Measurements from ENCODE around the gene CEACAM6.
A peak's percentile ranks its signal among the peaks of the same experiment; 100 is the strongest.
"Not testable (repeated sequence)": the region's sequence is repeated elsewhere in the genome, so short reads cannot be mapped to it uniquely, and the experiment has no call there.

Gene CEACAM6

DNA sequence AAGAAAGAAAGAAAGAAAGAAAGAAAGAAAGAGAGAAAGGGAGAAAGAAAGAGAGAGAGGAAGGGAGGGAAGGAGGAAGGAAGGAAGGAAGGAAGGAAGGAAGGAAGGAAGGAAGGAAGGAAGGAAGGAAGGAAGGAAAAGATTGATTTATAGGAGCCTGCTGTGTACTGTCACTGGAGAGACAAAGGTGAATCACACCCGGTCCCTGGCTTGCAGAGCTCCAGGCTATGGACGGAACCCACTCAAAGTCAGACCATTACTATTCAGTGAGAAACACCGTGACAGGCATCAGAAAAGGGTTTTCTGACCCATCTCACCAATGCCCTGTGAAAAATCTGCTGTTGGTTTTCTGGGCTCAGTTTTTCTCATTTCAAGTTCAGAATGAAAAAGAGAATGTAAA, 7.3 kb upstream of the CEACAM6 start:
- DNase-seq = no peak

DNA sequence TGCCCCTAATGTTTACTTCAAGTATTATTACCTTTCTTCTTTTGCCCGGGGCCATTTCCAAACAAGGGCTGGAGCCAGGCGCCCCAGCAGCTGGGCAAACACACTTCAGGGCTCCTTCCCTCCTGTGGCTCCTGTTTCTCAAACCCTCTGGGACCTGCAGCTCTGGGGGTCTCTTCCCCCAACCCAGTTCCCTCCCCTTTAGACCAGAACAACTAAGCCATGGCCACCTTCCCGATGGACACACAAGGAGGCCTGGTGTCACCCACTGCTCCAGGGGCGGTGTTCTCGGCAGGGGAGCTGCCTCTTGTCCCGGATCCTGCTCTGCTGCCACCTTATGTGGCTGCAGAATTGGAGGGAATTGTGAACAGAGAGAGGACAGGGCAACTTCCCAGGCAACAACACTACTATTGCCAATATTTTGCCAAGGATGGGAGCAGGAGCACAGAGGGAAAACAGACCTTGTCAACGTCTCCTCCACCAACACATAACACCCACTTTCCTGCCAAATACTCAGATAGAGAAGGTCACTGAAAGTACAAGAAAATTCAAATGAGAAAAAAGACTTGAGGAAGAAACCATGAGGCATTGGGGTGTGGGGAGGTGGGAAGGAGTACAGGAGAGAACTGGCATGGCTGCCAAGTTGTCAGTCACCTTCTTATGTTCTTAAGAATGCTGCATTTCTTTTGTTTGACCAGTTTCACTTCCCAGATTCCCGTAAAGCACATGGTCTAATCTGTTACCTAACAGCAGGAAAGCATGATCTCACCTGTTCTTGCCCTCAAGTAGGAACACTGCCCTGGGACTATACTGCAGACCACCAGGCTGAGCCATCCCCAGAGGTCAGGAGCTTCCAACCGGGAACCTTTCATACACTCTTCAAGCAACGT, 4.8 kb upstream of the CEACAM6 start:
- DNase-seq = not testable (repeated sequence)

DNA sequence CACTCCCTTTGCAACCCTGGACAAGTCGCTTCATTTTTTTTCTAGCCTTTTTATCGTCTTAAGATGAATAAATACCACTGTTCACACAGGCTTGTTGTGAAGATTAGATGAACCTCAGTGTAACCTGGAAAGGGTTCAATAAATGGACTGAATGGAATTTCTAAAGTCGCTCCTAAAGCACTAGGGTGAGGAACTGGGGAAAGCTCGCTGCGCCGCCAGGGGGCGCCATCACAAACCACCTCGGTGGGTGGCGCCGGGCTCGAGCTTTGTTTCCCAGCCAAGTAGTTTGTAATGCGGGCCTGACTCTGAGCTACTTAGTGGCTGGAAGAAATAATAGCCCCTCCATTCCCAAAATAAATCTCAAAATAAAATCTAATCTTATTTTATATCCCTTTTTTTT, 2.2 kb upstream of the CEACAM6 start:
- DNase-seq = peak; percentile 40

DNA sequence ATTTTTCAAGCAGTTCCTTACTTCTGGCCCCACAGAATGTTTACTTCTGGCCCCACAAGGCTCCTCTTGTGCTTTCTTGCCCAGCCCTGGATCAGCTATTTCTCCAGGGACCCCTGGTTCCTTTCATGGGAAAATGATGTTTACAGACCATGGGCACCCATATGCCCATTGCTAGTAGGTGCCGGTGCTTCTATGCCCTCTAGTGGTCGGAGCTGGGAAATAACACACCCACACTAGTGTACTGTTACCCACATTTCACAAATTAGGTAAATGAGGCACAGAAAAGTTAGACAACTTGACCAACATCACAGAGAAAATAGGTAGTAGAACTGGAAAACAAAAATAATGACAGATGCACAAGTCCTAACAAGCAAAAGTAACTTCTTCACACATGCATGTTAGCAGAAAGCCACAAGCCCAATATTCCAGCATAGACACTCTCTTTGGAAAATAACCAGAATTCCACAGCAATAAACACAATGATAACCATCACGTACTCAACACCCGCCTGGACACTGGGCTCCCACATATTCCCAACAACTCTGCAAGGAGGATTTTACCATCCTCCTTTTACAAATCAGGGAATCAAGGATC, 1.3 kb upstream of the CEACAM6 start:
- DNase-seq = peak; percentile 41

DNA sequence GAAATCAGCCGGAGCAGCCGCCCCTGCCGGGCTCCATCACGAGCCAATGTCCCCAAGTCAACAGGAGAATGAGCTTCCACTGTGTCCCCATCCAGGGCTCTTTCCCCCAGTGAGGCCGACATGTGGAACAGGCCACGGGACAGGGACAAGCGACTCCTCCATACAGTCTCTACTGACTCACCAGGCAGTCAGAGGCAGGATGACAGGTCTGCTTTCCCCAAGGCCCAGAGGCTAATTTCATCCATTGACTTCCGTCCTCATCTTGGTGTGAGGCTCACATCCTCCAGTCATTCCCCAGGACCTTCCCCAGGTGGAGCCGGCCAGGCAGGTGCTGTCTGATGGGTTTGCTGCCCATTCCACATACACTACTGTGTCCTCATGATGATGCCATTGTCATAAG, 3.5 kb downstream of the CEACAM6 start:
- DNase-seq = no peak

DNA sequence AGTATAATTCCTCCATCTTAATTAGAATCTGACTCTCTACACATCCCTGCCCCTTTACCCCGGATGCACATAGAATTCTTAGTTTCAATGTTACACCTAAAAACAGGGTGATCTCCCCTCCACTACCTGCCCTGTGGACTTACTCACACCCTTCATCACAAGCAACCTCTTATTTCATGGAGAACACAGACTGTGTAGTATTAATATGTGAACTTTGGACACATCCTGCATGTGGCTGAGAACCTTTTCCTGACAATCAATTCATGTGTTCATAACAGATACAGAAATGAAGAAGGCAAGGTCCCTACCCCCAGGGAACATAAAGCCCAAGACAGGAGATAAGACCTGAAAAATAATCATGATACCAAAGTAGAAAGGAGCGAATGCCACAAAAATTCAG, 11.8 kb downstream of the CEACAM6 start:
- no peak for DNase-seq

DNA sequence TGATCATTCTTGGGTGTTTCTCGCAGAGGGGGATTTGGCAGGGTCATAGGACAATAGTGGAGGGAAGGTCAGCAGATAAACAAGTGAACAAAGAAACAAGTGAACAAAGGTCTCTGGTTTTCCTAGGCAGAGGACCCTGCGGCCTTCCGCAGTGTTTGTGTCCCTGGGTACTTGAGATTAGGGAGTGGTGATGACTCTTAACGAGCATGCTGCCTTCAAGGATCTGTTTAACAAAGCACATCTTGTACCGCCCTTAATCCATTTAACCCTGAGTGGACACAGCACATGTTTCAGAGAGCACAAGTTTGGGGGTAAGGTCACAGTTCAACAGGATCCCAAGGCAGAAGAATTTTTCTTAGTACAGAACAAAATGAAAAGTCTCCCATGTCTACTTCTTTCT, 12.8 kb downstream of the CEACAM6 start:
- not testable (repeated sequence) for DNase-seq

DNA sequence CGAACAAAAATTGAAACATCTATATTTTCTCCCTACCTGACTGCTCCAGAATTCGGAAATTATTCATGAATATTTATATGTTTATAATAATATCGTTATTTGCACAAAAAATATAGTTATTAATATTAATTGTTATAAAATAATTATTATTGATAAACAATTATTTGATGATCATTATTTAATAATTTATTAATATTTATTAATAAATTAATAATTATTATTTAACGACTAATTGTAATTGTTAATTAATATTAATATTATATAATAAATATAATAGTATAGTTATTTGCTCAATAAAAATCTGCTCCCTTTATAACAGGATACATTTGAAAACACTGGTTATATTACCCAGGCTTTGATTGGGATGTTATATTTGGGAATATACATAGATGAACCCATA, 14.3 kb downstream of the CEACAM6 start:
- DNase-seq = no peak

DNA sequence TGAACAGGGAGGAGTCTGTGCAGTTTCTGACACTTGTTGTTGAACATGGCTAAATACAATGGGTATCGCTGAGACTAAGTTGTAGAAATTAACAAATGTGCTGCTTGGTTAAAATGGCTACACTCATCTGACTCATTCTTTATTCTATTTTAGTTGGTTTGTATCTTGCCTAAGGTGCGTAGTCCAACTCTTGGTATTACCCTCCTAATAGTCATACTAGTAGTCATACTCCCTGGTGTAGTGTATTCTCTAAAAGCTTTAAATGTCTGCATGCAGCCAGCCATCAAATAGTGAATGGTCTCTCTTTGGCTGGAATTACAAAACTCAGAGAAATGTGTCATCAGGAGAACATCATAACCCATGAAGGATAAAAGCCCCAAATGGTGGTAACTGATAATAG, 16.1 kb downstream of the CEACAM6 start:
- no peak for DNase-seq

DNA sequence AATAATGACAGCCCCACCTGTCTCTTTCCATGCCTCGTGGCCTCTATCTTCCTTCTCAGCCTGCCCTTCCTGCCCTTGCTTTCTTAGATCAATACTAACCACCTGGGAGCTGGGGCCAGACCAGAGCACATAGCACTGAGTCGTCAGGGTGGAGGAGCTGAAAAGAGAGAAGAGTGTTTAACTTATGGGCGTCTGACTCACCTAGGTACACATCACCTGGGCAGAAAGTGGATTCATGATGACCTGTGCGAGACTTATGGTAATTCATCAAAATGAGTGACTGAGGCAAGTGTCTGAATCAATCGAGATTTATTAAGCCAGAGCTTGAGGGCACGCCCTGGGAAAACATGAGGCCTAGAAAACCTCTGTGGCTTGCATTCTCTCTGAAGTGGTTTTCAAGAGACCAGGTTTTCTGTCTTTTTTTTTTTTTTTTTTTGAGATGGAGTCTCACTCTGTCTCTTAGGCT, 19.2 kb downstream of the CEACAM6 start:
- no peak for DNase-seq

DNA sequence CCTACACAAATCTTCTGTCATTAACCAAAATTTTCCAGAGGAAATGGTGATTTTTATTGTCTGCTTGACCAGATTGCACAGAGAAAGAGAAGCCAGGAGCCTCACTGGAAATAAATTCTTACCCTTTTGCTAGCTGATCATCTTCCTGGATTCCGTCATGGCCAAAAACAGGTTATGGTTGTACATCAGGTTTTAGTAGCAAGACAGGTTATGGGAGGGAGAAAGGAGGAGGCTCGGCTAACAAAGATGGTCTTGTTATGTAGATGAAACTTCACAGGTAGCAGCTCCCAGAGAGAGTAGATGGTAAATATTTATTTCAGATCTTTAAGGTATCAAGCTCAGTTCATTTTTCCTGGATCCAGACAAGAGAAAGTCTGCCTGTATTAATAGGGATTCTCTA, 21.4 kb downstream of the CEACAM6 start:
- DNase-seq = no peak

DNA sequence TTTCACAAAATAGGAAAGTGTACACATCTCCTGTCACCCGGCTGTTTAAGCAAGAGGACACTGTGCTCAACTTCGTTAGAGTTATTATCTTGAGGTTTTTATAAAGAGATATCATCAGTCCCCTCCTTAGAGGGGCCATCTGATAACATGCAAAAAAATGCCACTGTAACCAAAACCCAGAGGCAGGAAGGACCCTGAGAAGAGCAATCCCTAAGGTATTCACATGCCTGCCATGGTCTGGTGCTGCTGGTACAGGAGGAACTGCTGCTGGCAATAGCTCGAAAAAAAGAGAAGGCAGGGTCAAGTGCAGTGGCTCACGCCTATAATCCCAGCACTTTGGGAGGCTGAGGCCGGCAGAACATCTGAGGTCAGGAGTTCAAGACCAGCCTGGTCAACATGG, 28.3 kb downstream of the CEACAM6 start:
- DNase-seq = no peak

DNA sequence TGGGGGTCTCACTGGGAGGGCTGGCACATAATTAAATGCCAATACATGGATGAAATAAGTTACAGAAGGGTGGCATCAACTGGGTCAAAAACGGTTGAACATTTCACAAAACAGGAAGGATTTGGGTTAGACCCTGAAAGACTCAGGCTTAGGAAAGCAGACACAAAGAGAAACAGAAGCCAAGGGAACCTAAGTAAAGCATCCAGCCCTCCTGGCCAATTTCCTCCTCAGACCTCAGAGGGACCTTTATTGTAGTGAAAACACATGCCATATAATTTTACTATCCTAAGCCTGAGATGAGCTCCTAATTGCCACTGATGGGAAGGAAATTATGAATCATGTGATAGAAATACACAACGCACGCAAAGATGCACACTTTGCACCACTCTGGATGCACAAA, 29.0 kb downstream of the CEACAM6 start:
- DNase-seq = no peak

DNA sequence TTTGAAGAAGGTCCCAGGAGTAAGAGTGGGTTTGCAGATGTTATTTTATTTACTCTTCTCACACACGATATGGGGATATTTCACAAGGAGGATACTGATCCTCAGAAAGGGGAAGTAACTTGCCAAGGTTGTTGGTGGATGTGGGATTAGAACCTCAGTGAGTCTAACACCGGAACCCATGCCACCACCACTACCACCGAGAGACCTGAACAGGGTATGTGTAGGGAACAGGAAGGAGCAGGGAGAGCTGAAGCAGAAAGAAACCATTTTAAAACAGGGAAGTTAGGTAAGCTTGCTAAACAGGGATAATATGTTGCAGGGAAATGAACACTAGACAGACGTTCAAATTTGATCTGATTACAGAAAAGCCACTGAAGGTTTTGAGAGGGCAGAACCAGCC, 29.4 kb downstream of the CEACAM6 start:
- DNase-seq = no peak

DNA sequence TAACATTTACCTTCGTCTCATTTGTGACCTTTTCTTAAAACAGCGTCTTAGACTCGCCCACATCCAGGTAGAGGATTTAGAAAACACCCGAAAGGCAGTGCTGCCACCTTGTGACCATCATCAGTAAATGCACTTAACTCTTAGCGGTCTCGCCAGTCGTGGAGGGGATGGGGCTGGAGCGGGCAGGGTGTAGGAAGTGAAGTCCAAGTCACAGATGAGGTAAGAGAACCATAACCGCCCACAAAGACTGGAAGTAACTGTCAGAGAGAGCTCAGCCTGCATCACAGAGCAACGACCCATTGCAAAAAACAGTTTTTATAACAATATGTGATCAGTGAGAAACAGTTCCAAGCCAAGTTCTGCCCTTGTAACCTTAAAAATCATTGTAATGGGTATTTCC, 30.3 kb downstream of the CEACAM6 start:
- DNase-seq = peak; percentile 67

DNA sequence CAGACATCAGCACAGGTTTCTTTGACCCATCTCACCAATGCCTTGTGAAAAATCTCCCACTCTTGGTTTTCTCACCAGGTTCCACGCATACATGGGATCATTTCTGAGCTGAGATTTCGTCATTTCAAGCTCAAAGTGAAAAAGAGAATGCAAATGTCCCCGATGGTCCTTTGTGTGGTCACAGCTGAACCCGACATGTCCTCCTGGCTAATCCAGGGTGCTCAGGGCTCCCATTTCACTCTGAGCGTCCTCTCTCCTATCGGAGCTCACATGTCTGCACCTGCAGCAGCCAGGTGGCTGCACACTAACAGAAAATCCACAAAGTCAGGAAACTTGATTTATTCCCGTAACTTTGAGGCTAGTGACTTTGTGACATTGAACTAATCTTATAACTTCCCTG, 31.7 kb downstream of the CEACAM6 start:
- no peak for DNase-seq

DNA sequence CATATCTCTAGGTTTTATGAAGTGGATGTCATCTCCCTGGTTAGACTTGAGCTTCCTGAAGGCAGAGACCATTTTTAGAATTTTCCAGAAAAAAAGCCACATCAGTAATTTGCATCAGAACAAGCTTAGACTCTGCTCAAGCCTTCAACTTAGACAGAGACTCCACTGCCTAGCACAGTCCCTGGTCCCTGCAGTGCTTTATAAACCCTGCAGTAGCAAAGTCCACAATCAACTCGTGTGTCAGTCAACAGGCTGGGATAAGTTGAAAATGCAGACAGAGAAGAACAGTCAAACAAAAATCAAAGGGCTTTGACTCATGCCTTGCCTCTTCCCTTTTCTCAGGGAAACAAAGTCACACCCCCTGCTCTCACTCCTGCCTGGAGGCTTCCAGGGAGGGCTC, 33.2 kb downstream of the CEACAM6 start:
- not testable (repeated sequence) for DNase-seq

DNA sequence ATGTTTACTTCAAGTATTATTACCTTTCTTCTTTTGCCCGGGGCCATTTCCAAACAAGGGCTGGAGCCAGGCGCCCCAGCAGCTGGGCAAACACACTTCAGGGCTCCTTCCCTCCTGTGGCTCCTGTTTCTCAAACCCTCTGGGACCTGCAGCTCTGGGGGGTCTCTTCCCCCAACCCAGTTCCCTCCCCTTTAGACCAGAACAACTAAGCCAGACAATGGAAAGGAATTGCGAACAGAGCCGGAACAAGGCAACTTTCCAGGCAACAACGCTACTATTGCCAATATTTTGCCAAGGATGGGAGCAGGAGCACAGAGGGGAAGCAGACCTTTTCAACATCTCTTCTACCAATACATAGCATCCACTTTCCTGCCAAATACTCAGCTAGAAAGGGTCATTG, 33.7 kb downstream of the CEACAM6 start:
- not testable (repeated sequence) for DNase-seq

DNA sequence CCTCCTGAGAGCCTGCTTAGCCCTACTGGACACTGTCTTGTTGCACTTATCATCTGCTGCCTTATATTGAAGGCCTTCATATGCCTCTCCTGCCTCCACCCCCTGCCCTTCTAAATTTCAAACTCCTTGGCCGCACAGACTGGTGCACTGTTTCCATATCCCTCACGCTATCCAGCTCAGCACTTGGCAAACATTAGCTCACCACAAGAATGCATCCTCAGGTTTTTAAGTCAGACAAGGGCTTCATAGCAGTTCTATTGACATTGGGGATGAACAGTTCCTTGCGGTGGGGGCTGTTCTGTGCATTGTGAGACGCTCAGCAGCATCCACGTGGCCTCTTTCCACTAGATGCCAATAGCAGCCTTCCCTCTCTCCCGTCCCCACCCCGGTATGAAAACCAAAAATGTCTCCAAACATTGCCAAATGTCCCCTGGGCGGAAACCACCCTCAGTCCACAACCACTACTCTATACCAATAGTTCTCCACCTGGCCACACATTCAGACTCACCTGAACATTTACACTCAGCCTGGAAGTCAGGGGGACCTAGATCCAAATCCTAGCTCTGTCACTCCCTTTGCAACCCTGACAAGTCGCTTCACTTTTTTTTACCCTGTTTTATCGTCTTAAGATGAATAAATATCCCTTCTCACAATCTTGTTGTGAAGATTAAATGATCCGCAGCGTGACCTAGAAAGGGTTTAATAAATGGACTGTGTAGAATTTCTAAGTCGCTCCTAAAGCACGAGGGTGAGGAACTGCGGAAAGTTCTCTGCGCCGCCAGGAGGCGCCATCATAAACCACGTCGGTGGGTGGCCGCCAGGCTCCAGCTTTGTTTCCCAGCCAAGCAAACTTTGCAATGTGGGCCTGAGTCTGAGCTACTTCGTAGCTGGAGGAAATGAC, 37.4 kb downstream of the CEACAM6 start:
- peak; percentile 56 for DNase-seq

DNA sequence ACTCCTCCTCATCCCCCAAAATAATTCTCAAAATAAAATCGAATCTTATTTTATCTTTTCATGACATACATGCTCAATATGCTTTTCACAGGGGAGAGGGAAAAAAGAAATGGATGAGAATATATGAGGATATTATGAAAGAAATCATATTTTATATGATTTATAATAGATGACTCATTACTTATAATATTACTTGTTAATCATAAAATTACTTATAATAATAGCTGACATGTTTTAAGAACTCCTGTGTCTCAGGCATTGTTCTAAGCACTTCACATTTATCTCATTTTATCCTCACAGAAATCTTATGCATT, 38.0 kb downstream of the CEACAM6 start:
- no peak for DNase-seq

DNA sequence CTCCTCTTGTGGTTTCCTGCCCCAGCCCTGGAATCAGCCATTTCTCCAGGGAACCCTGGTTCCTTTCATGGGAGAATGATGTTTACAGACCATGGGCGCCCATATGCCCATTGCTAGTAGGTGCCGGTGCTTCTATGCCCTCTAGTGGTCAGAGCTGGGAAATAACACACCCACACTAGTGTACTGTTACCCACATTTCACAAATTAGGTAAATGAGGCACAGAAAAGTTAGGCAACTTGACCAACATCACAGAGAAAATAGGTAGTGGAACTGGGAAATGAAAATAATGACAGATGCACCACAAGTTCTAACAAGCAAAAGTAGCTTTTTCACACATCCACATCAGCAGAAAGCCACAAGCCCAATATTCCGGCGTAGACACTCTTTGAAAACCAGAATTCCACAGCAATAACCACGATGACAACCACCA, 39.7 kb downstream of the CEACAM6 start:
- peak; percentile 60 for DNase-seq

DNA sequence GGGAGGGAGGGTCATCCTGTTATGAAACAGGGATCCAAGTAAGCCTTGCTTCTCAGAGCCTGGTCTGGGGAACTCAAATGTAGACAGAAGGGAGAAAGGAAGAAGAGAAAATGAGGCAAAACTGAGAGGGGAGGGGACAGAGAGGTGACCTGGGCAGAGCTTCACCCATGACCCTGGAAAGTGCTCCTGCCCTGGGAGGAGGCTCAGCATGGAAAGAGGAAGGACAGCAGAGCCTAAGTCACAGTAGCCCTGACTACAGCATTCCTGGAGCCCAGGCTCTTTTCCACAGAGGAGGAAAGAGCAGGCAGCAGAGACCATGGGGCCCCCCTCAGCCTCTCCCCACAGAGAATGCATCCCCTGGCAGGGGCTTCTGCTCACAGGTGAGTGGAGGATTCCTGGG, 41.0 kb downstream of the CEACAM6 start, which contains the start of gene CEACAM3:
Gene CEACAM3, plus strand, starts transcription at position 226 of the 400 bp plus-strand sequence. Its CDS starts 91 bp downstream, at position 317.
- no peak for DNase-seq

DNA sequence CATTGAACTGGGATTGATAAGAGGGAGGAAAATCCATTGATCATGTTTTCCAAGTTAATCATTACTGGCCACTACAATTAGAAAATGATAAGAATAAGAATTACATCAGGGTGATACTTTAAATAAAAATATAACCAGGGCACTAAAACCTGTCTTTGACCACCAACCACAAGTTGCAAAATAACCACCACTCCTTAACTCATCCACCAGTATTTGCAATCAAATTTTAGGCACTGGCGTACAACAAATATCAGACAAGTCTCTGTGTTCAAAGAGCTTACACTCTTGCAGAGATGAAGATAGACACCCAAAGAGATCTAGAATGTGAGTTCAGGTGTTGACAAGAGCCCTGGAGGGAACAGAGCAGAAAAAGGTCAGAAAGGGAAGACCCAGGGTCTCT, 41.6 kb downstream of the CEACAM6 start:
- no peak for DNase-seq
